Ishikawa (cell line): Measurements from ENCODE around the gene ABHD12.

Source experiments
- CEBPB ChIP-seq: IDR thresholded peaks from 2 replicates; pipeline ENCODE4 v1.6.1; 2012
- CREB1 ChIP-seq: IDR thresholded peaks from 2 replicates; pipeline ENCODE4 v1.6.1; 2012; ENCODE audit warnings: low read depth
- EGR1 ChIP-seq: IDR thresholded peaks from 2 replicates; pipeline ENCODE4 v1.6.1; 2012
- EP300 ChIP-seq: IDR thresholded peaks from 2 replicates; pipeline ENCODE4 v1.6.1; 2012; ENCODE audit warnings: borderline replicate concordance
- FOXM1 ChIP-seq: IDR thresholded peaks from 2 replicates; pipeline ENCODE4 v1.6.1; 2012; ENCODE audit warnings: low read depth, borderline replicate concordance
- MAX ChIP-seq: IDR thresholded peaks from 2 replicates; pipeline ENCODE4 v1.6.1; 2012
- NFIC ChIP-seq: IDR thresholded peaks from 2 replicates; pipeline ENCODE4 v1.6.1; 2012
- RAD21 ChIP-seq: IDR thresholded peaks from 2 replicates; pipeline ENCODE4 v1.6.1; 2012; ENCODE audit warnings: low read depth
- REST ChIP-seq: IDR thresholded peaks from 2 replicates; pipeline ENCODE4 v1.6.1; 2012; ENCODE audit warnings: low read depth, mild to moderate bottlenecking
- TAF1 ChIP-seq: IDR thresholded peaks from 2 replicates; pipeline ENCODE4 v1.6.1; 2012; ENCODE audit warnings: low read depth, mild to moderate bottlenecking
- TCF12 ChIP-seq: IDR thresholded peaks from 2 replicates; pipeline ENCODE4 v1.6.1; 2012; ENCODE audit warnings: low read depth
- TEAD4 ChIP-seq: IDR thresholded peaks from 2 replicates; pipeline ENCODE4 v1.6.1; 2012
- USF1 ChIP-seq: IDR thresholded peaks from 2 replicates; pipeline ENCODE4 v1.6.1; 2012
- YY1 ChIP-seq: IDR thresholded peaks from 2 replicates; pipeline ENCODE4 v1.6.1; 2012; ENCODE audit warnings: low read depth
- ZBTB7A ChIP-seq: IDR thresholded peaks from 2 replicates; pipeline ENCODE4 v1.6.1; 2012; ENCODE audit warnings: low read depth

The ABHD12 gene

GRCh38 chr20:25394276-25394675 lies 3.6 kb upstream of the ABHD12 start:
- TF ChIP-seq ZBTB7A (no peak), MAX (no peak), EGR1 (no peak)

GRCh38 chr20:25389858-25390537 lies 637 bp downstream of the ABHD12 start:
- TF ChIP-seq EP300 (no peak), ZBTB7A (peak; percentile 93)

- no peak for TF ChIP-seq EGR1
- TF ChIP-seq CREB1, result no peak
- TF ChIP-seq YY1, result no peak
- TF ChIP-seq TAF1, result no peak
Observed at GRCh38 chr20:25389401-25389857, 1.2 kb downstream of the ABHD12 start.

- TF ChIP-seq CEBPB (no peak), CREB1 (no peak), REST (no peak), EGR1 (no peak), USF1 (no peak), NFIC (no peak), FOXM1 (no peak), ZBTB7A (no peak)
Observed at GRCh38 chr20:25382704-25383370, 7.8 kb downstream of the ABHD12 start.

GRCh38 chr20:25380945-25381614 lies 9.6 kb downstream of the ABHD12 start:
- TF ChIP-seq TCF12 (no peak), EP300 (no peak), REST (no peak), USF1 (no peak), CEBPB (no peak), YY1 (no peak), RAD21 (no peak), TAF1 (no peak), ZBTB7A (no peak)

GRCh38 chr20:25378884-25379733 lies 11.5 kb downstream of the ABHD12 start:
- TF ChIP-seq FOXM1 (no peak), NFIC (no peak), YY1 (no peak), EP300 (no peak), TEAD4 (no peak), ZBTB7A (no peak), CEBPB (no peak), USF1 (no peak), MAX (no peak), RAD21 (no peak), CREB1 (no peak), REST (no peak), TCF12 (no peak), TAF1 (no peak), EGR1 (no peak)
